CD14-positive monocyte (primary cell): ENCODE results near the gene TSPYL2. TPM values are rescaled to one million over a fixed set of nuclear protein-coding genes. Genes with fewer than 3 reads are reported as not detected.

Experiments used
- DNase-seq, 3 donors: peaks; one replicate each; pipeline ENCODE4 v3.0.0-alpha.2; 2011 to 2022
- H2AFZ ChIP-seq: 2 replicates; pipeline ENCODE4 v1.6.0; 2012; ENCODE audit warnings: mild to moderate bottlenecking, low read depth, low read length, inconsistent platforms; ENCODE audit not compliant: insufficient read depth, poor library complexity, severe bottlenecking
- H3K27ac ChIP-seq, 2 donors: 1 replicate in 1 of 2; 2 replicates in 1 of 2; pipeline ENCODE4 v1.5.1; 2012 to 2013; ENCODE audit warnings: low read length in 2 of 2, control low read depth in 1 of 2, inconsistent platforms in 1 of 2, low read depth in 1 of 2, mild to moderate bottlenecking in 1 of 2
- H3K27me3 ChIP-seq, 2 donors: one replicate each; pipeline versions ENCODE4 v1.6.0 to v1.6.1; 2011 to 2013; ENCODE audit warnings: low read length in 2 of 2; ENCODE audit not compliant: control insufficient read depth in 2 of 2, insufficient read depth in 2 of 2
- H3K36me3 ChIP-seq, 2 donors: replicated peaks in 1 of 2; 1 replicate in 1 of 2; 2 replicates in 1 of 2; pipeline versions ENCODE4 v1.5.1 to v1.6.1; 2012 to 2013; ENCODE audit warnings: low read length in 2 of 2, control low read depth in 1 of 2, inconsistent platforms in 1 of 2, mild to moderate bottlenecking in 1 of 2; ENCODE audit not compliant: insufficient read depth in 2 of 2, control insufficient read depth in 1 of 2
- H3K4me1 ChIP-seq, 2 donors: 1 replicate in 1 of 2; 2 replicates in 1 of 2; pipeline versions ENCODE4 v1.5.1 to v1.6.1; 2012 to 2013; ENCODE audit warnings: low read length in 2 of 2, control low read depth in 1 of 2, inconsistent platforms in 1 of 2, mild to moderate bottlenecking in 1 of 2, moderate library complexity in 1 of 2; ENCODE audit not compliant: insufficient read depth in 2 of 2, control insufficient read depth in 1 of 2
- H3K4me2 ChIP-seq: replicated peaks from 2 replicates; pipeline ENCODE3; 2012; ENCODE audit warnings: low read length, moderate library complexity, mild to moderate bottlenecking; ENCODE audit not compliant: poor library complexity, severe bottlenecking; ENCODE audit errors: extremely low read depth
- H3K4me3 ChIP-seq, 3 experiments: fragments of 200-600 bp in 1 of 3; sonication (generic) in 1 of 3; replicated peaks in 1 of 3; 1 replicate in 2 of 3; 2 replicates in 1 of 3; pipeline ENCODE4 v1.5.1; 2011 to 2013; ENCODE audit warnings: low read length in 3 of 3, mild to moderate bottlenecking in 3 of 3, control low read depth in 2 of 3, low read depth in 2 of 3, inconsistent platforms in 1 of 3, moderate library complexity in 1 of 3
- H3K79me2 ChIP-seq: 2 replicates; pipeline ENCODE4 v1.6.0; 2012; ENCODE audit warnings: mild to moderate bottlenecking, control low read depth, inconsistent platforms, low read length, moderate library complexity; ENCODE audit not compliant: insufficient read depth
- H3K9ac ChIP-seq: 2 replicates; pipeline ENCODE4 v1.6.0; 2017; ENCODE audit warnings: low read length, mild to moderate bottlenecking; ENCODE audit not compliant: insufficient read depth, poor library complexity, severe bottlenecking
- H3K9me3 ChIP-seq, 2 donors: replicated peaks in 1 of 2; 1 replicate in 1 of 2; 2 replicates in 1 of 2; pipeline versions ENCODE4 v1.5.1 to v1.6.1; 2012 to 2013; ENCODE audit warnings: low read length in 2 of 2, control low read depth in 1 of 2; ENCODE audit not compliant: control insufficient read depth in 1 of 2, insufficient read depth in 1 of 2
- H4K20me1 ChIP-seq: 2 replicates; pipeline ENCODE4 v1.6.0; 2012; ENCODE audit warnings: mild to moderate bottlenecking, low read length, control low read depth, moderate library complexity; ENCODE audit not compliant: insufficient read depth
- H3K27ac Mint-ChIP-seq, 7 donors: one replicate each; pipeline ENCODE4 v1.8.0; 2020; ENCODE audit warnings: mild to moderate bottlenecking in 7 of 7, mixed read lengths in 7 of 7, moderate library complexity in 6 of 7, inconsistent platforms in 2 of 7
- H3K27me3 Mint-ChIP-seq, 3 donors: one replicate each; pipeline ENCODE4 v1.8.0; 2021 to 2022; ENCODE audit warnings: low read depth in 3 of 3, mild to moderate bottlenecking in 3 of 3, mixed read lengths in 3 of 3, moderate library complexity in 3 of 3, inconsistent platforms in 1 of 3
- H3K36me3 Mint-ChIP-seq, 2 donors: one replicate each; pipeline ENCODE4 v1.8.0; 2020; ENCODE audit warnings: mixed read lengths in 2 of 2, inconsistent platforms in 1 of 2, mild to moderate bottlenecking in 1 of 2
- H3K4me1 Mint-ChIP-seq: one replicate; pipeline ENCODE4 v1.8.0; 2020; ENCODE audit warnings: mild to moderate bottlenecking, mixed read lengths
- H3K4me3 Mint-ChIP-seq, 2 donors: one replicate each; pipeline ENCODE4 v1.8.0; 2020; ENCODE audit warnings: mild to moderate bottlenecking in 2 of 2, mixed read lengths in 2 of 2, moderate library complexity in 1 of 2
- H3K9me3 Mint-ChIP-seq, 7 donors: one replicate each; pipeline ENCODE4 v1.8.0; 2020 to 2022; ENCODE audit warnings: mixed read lengths in 7 of 7, mild to moderate bottlenecking in 6 of 7, moderate library complexity in 6 of 7, inconsistent platforms in 2 of 7
- CTCF ChIP-seq: fragments of 200-600 bp; IDR thresholded peaks from one replicate; pipeline ENCODE4 v1.8.0; 2022; ENCODE audit warnings: antibody characterized with exemption, mild to moderate bottlenecking
- WGBS: methylation state at CpG from one replicate; pipeline ENCODE4 v1.1.5; 2013; ENCODE audit warnings: missing lambda C conversion rate; ENCODE audit not compliant: insufficient coverage; 5-methylcytosine and 5-hydroxymethylcytosine counted together
- intact Hi-C, 2 donors: fragments of 100-400 bp; cut with micrococcal nuclease; formaldehyde crosslinking; loops; one replicate each; pipeline versions ENCODE4 v1.15.0 to v1.15.1; 2023
- polyA plus RNA-seq, 3 donors: library from polyadenylated mRNA; depleted of rRNA in 1 of 3; unstranded in 2 of 3; stranded (reverse) in 1 of 3; fragments of 300-500 nt in 2 of 3; fragments of >200 nt in 1 of 3; fragmentation: Illumina TruSeq in 2 of 3; gene quantifications; 1 replicate in 2 of 3; 2 replicates in 1 of 3; pipeline ENCODE4 v1.2.3, GENCODE V29; 2012 to 2021

The TSPYL2 gene
- polyA plus RNA-seq, 3 donors = 0.33 to 29.4 (median 0.40) TPM

DNA sequence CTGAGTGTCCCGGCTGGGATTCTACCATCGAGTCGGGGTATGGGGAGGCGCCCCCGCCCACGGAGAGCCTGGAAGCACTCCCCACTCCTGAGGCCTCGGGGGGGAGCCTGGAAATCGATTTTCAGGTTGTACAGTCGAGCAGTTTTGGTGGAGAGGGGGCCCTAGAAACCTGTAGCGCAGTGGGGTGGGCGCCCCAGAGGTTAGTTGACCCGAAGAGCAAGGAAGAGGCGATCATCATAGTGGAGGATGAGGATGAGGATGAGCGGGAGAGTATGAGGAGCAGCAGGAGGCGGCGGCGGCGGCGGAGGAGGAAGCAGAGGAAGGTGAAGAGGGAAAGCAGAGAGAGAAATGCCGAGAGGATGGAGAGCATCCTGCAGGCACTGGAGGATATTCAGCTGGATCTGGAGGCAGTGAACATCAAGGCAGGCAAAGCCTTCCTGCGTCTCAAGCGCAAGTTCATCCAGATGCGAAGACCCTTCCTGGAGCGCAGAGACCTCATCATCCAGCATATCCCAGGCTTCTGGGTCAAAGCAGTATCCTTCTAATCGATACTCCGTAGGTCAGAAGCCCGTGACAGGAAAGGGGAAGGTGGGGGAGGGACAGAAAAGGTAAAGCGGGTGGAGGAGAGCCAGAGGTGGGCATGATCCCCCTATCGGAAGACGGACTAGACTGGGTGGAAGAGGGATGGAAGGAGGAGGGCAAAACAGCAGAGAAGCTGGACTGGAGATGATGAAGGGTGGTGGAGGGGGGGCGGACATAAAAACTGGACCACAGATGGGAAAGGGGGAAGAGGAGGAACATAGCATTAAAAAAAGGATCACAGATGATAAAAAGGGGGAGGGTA, 828 bp downstream of the TSPYL2 start:
- WGBS = 13% methylated on average over 9 of the region's 31 CpGs
- H3K27me3 Mint-ChIP-seq = peaks cover 5 to 34% (median 23%) of the 10 kb centered on the region in 3 donors
- TF ChIP-seq CTCF = no peak
- H3K9ac ChIP-seq = peak overlapping the region; percentile 81
- peaks cover 19 to 24% of the 10 kb centered on the region in 2 donors for H3K4me1 ChIP-seq
- H3K36me3 Mint-ChIP-seq = peaks cover 0 to 20% of the 10 kb centered on the region in 2 donors
- H3K27ac ChIP-seq = peak overlapping the region in 1 of 2 donors; percentile 74
- peak overlapping the region in 5 of 7 donors; percentile 40 to 84 (median 64) for H3K27ac Mint-ChIP-seq
- peak overlapping the region; percentile 88 to 89 for H3K4me3 Mint-ChIP-seq
- H3K79me2 ChIP-seq = no peaks in the 10 kb centered on the region
- intact Hi-C loops = no loop called here
- no peak for DNase-seq
- no peak overlapping the region for H2AFZ ChIP-seq
- no peaks in the 10 kb centered on the region for H3K36me3 ChIP-seq
- H3K9me3 ChIP-seq = no peaks in the 10 kb centered on the region
- peak overlapping the region; percentile 82 for H3K4me2 ChIP-seq
- H3K4me1 Mint-ChIP-seq = peaks cover 29% of the 10 kb centered on the region
- peaks cover 0 to 5% (median 0%) of the 10 kb centered on the region in 7 donors for H3K9me3 Mint-ChIP-seq
- no peaks in the 10 kb centered on the region for H4K20me1 ChIP-seq
- H3K27me3 ChIP-seq = no peaks in the 10 kb centered on the region
- peak overlapping the region; percentile 60 to 81 (median 74) for H3K4me3 ChIP-seq

DNA sequence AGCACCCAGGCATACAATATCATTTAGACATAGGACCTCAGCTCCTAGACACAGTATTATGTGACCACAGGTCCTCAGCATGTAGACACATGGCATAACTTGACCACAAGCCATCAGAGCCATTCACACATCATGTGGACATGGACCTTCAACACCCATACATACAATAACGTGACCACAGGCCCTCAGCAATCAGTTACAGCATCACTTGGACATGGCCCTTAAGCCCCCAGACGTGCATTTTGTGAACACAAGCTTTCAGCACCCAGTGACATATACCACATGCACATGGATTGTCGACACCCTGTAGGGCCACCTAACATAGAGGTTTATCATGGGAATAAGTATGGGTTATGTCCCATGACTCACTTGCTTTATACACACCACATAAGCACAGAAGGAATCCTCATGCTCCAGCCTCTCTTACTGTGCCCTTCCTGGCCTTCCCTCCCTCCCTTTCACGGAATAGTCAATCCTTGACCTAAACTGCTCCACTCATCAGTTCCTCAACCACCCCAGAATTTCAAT, 1.9 kb downstream of the TSPYL2 start:
- H4K20me1 ChIP-seq = no peaks in the 10 kb centered on the region
- H3K4me1 Mint-ChIP-seq = peaks cover 40% of the 10 kb centered on the region
- no peak overlapping the region for H2AFZ ChIP-seq
- WGBS = 100% methylated on average over 1 of the region's 4 CpGs
- no peak for DNase-seq
- no peaks in the 10 kb centered on the region for H3K79me2 ChIP-seq
- TF ChIP-seq CTCF = no peak
- H3K36me3 Mint-ChIP-seq = peaks cover 0 to 20% of the 10 kb centered on the region in 2 donors
- no peaks in the 10 kb centered on the region for H3K9me3 ChIP-seq
- H3K4me3 ChIP-seq = no peak overlapping the region
- peaks cover 0 to 6% (median 0%) of the 10 kb centered on the region in 7 donors for H3K9me3 Mint-ChIP-seq
- no peaks in the 10 kb centered on the region for H3K36me3 ChIP-seq
- no peak overlapping the region for H3K9ac ChIP-seq
- H3K27me3 ChIP-seq = no peaks in the 10 kb centered on the region
- H3K27ac Mint-ChIP-seq = peak overlapping the region in 1 of 7 donors; percentile 12
- peaks cover 11 to 44% (median 33%) of the 10 kb centered on the region in 3 donors for H3K27me3 Mint-ChIP-seq
- H3K4me2 ChIP-seq = no peak overlapping the region
- no peak overlapping the region for H3K4me3 Mint-ChIP-seq
- H3K4me1 ChIP-seq = peaks cover 30 to 35% of the 10 kb centered on the region in 2 donors
- H3K27ac ChIP-seq = no peak overlapping the region
- intact Hi-C loops = no loop called here
